ENCODE results near the gene MYO1D. TPM values are rescaled to one million over a fixed set of nuclear protein-coding genes. Genes with fewer than 3 reads are reported as not detected.

Gene MYO1D
- total and polyA plus RNA-seq, 9 donors, result 20.9 to 62.2 (median 53.8) TPM

GRCh38 chr17:32907583-32907982, 30.7 kb upstream of the MYO1D start:
- H3K4me1 ChIP-seq (ENCODE audit: insufficient read depth), result no peaks in the 10 kb centered on the region
- intact Hi-C loops (cut with DNase I), result no loop called here
- H3K27me3 ChIP-seq, result no peaks in the 10 kb centered on the region
- TF ChIP-seq EP300 (IDR thresholded peaks at IDR 0.05), result no peak
- TF ChIP-seq POLR2A (IDR thresholded peaks at IDR 0.05), result no peak
- TF ChIP-seq CTCF (IDR thresholded peaks at IDR 0.05), result no peak
- no peak overlapping the region for H3K27ac ChIP-seq
- DNase-seq, result no peak
- H3K4me3 ChIP-seq, result no peak overlapping the region
- no peaks in the 10 kb centered on the region for H3K9me3 ChIP-seq
- WGBS, 3 donors, result 70 to 72% (median 71%) methylated on average over 6 of the region's 6 CpGs
- no peaks in the 10 kb centered on the region for H3K36me3 ChIP-seq

GRCh38 chr17:32904891-32905290, 28.0 kb upstream of the MYO1D start:
- no peak for TF ChIP-seq CTCF (IDR thresholded peaks at IDR 0.05)
- WGBS, 3 donors, result 62 to 74% (median 67%) methylated on average over 3 of the region's 3 CpGs
- intact Hi-C loops (cut with DNase I), result no loop called here
- H3K27me3 ChIP-seq, result no peaks in the 10 kb centered on the region
- H3K4me1 ChIP-seq (ENCODE audit: insufficient read depth), result no peaks in the 10 kb centered on the region
- no peak for DNase-seq
- no peak overlapping the region for H3K27ac ChIP-seq
- no peaks in the 10 kb centered on the region for H3K9me3 ChIP-seq
- no peaks in the 10 kb centered on the region for H3K36me3 ChIP-seq
- no peak overlapping the region for H3K4me3 ChIP-seq

GRCh38 chr17:32903774-32904673, 27.1 kb upstream of the MYO1D start:
- intact Hi-C loops (cut with DNase I), result no loop called here
- no peaks in the 10 kb centered on the region for H3K4me1 ChIP-seq (ENCODE audit: insufficient read depth)
- no peaks in the 10 kb centered on the region for H3K36me3 ChIP-seq
- no peak overlapping the region for H3K4me3 ChIP-seq
- H3K27ac ChIP-seq, result no peak overlapping the region
- no peaks in the 10 kb centered on the region for H3K9me3 ChIP-seq
- TF ChIP-seq POLR2A (IDR thresholded peaks at IDR 0.05) (no peak), EP300 (IDR thresholded peaks at IDR 0.05) (no peak), CTCF (IDR thresholded peaks at IDR 0.05) (no peak)
- H3K27me3 ChIP-seq, result no peaks in the 10 kb centered on the region
- DNase-seq, result no peak
- WGBS, 3 donors, result 57 to 65% (median 57%) methylated on average over 5 of the region's 5 CpGs

- no peak for TF ChIP-seq EP300 (IDR thresholded peaks at IDR 0.05)
- intact Hi-C loops (cut with DNase I), result no loop called here
Measured at GRCh38 chr17:32901743-32902142, 24.8 kb upstream of the MYO1D start.

More at GRCh38 chr17:32901743-32902142, 24.8 kb upstream of the MYO1D start:
- Histone ChIP-seq H3K9me3 (no peaks in the 10 kb centered on the region), H3K36me3 (no peaks in the 10 kb centered on the region), H3K27ac (no peak overlapping the region), H3K27me3 (no peaks in the 10 kb centered on the region), H3K4me3 (no peak overlapping the region), H3K4me1 (ENCODE audit: insufficient read depth) (no peaks in the 10 kb centered on the region)
- no peak for DNase-seq
- WGBS, 3 donors, result 94 to 99% (median 97%) methylated on average over 4 of the region's 4 CpGs
